Fibroblast of lung (primary cell): Measurements from ENCODE around the gene HPCAL1.

ENCODE experiments used
- CTCF ChIP-seq, 2 donors: IDR thresholded peaks in 1 of 2; conservative IDR thresholded peaks in 1 of 2; 1 replicate in 1 of 2; 2 replicates in 1 of 2; pipeline ENCODE4 v1.5.1; 2011 to 2012; ENCODE audit warnings: low read length in 2 of 2, control low read depth in 1 of 2, inconsistent platforms in 1 of 2, low read depth in 1 of 2, mild to moderate bottlenecking in 1 of 2
- EZH2 ChIP-seq: IDR thresholded peaks from 2 replicates; pipeline ENCODE4 v1.5.1; 2012; ENCODE audit warnings: low read length, control low read depth, mild to moderate bottlenecking; ENCODE audit errors: missing control alignments

DNA sequence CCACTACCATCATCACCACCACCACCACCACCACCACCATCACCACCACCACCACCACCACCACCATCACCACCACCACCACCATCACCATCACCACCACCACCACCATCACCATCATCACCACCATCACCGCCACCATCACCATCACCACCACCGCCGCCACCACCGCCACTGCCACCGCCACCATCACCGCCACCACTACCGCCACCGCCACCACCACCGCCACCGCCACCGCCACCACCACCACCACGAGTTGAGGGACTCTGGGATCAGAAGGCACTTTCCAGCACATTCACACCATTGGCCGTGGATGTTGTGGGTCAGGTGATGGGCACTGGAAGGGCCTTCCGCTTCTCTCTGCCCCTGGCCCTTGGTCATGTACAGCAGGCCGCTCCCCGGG lies 96.7 kb downstream of the HPCAL1 start:
- TF ChIP-seq CTCF (conservative IDR thresholded peaks at IDR 0.05 in 1 of 2, IDR thresholded peaks at IDR 0.05 in 1 of 2; ENCODE audit: low read depth in 1 of 2, low read length in 2 of 2) (no peak), EZH2 (no peak)
